B cell (primary cell): Measurements from ENCODE around the gene WDR18. TPM values are rescaled to one million over a fixed set of nuclear protein-coding genes. Genes with fewer than 3 reads are reported as not detected.

Experiments used
- ATAC-seq: fragments of 200-7000 bp; cut with Tn5 transposase; one replicate; pipeline ENCODE4 v1.10.0; 2021; ENCODE audit warnings: low read depth, mild to moderate bottlenecking, moderate number of reproducible peaks, moderate library complexity
- CTCF ChIA-PET: fragments of 350-600 bp; sonication (Branson Sonifier 250); formaldehyde crosslinking; loops from one replicate; lab custom pipeline; 2021; ENCODE audit warnings: antibody characterized with exemption, inconsistent platforms; lab: Charles Lee
- POLR2A ChIA-PET: fragments of 350-600 bp; sonication (Branson Sonifier 250); formaldehyde crosslinking; loops from one replicate; lab custom pipeline; 2021; ENCODE audit warnings: antibody characterized with exemption; lab: Charles Lee
- DNase-seq: peaks from one replicate; pipeline ENCODE4 v3.0.0; 2013
- H2AFZ ChIP-seq: 2 replicates; pipeline ENCODE4 v1.6.1; 2012; ENCODE audit warnings: mild to moderate bottlenecking, low read depth, low read length; ENCODE audit not compliant: insufficient read depth, poor library complexity, severe bottlenecking
- H3K27ac ChIP-seq, 2 donors: 1 replicate in 1 of 2; 2 replicates in 1 of 2; pipeline ENCODE4 v1.5.1; 2012 to 2013; ENCODE audit warnings: low read length in 2 of 2, mild to moderate bottlenecking in 2 of 2, moderate library complexity in 1 of 2
- H3K27me3 ChIP-seq, 4 experiments: fragments of 200-600 bp in 1 of 4; sonication (generic) in 1 of 4; replicated peaks in 1 of 4; 1 replicate in 2 of 4; 2 replicates in 2 of 4; pipeline versions ENCODE4 v1.6.1 to v1.7.0; 2013 to 2016; ENCODE audit warnings: low read length in 3 of 4, mild to moderate bottlenecking in 2 of 4, mixed read lengths in 1 of 4, moderate library complexity in 1 of 4; ENCODE audit not compliant: insufficient read depth in 4 of 4, control insufficient read depth in 3 of 4; ENCODE audit errors: control extremely low read depth in 1 of 4
- H3K36me3 ChIP-seq, 2 experiments: replicated peaks in 1 of 2; 1 replicate in 1 of 2; 2 replicates in 1 of 2; pipeline versions ENCODE4 v1.6.1 to v1.7.1; 2013; ENCODE audit warnings: low read length in 1 of 2; ENCODE audit not compliant: insufficient read depth in 2 of 2, control insufficient read depth in 1 of 2; ENCODE audit errors: control extremely low read depth in 1 of 2, extremely low read depth in 1 of 2
- H3K4me1 ChIP-seq, 2 donors: fragments of 200-600 bp in 1 of 2; sonication (generic) in 1 of 2; 1 replicate in 1 of 2; 2 replicates in 1 of 2; pipeline versions ENCODE4 v1.5.1 to v1.6.1; 2013 to 2017; ENCODE audit warnings: low read length in 2 of 2; ENCODE audit not compliant: control insufficient read depth in 2 of 2, insufficient read depth in 2 of 2
- H3K4me2 ChIP-seq: replicated peaks from 2 replicates; pipeline ENCODE3; 2012; ENCODE audit warnings: mild to moderate bottlenecking, low read depth, low read length; ENCODE audit not compliant: poor library complexity, severe bottlenecking
- H3K4me3 ChIP-seq, 5 experiments: fragments of 200-600 bp in 1 of 5; sonication (generic) in 1 of 5; 1 replicate in 3 of 5; 2 replicates in 2 of 5; pipeline versions ENCODE4 v1.5.1 to v1.7.0; 2011 to 2016; ENCODE audit warnings: low read length in 4 of 5, mild to moderate bottlenecking in 4 of 5, low read depth in 2 of 5, control low read depth in 1 of 5, moderate library complexity in 1 of 5; ENCODE audit not compliant: insufficient read depth in 1 of 5; ENCODE audit errors: control extremely low read depth in 1 of 5, extremely low read depth in 1 of 5
- H3K79me2 ChIP-seq: fragments of 200-600 bp; sonication (generic); one replicate; pipeline ENCODE4 v1.6.0; 2016; ENCODE audit warnings: low read length; ENCODE audit not compliant: control insufficient read depth, insufficient read depth
- H3K9ac ChIP-seq: fragments of 200-600 bp; sonication (generic); 2 replicates; pipeline ENCODE4 v1.6.1; 2017; ENCODE audit warnings: mild to moderate bottlenecking, low read length, moderate library complexity
- H3K9me3 ChIP-seq, 3 donors: one replicate each; pipeline versions ENCODE4 v1.6.1 to v1.7.1; 2013; ENCODE audit warnings: low read length in 2 of 3; ENCODE audit not compliant: control insufficient read depth in 2 of 3, insufficient read depth in 1 of 3; ENCODE audit errors: control extremely low read depth in 1 of 3
- H4K20me1 ChIP-seq: 2 replicates; pipeline ENCODE4 v1.6.0; 2012; ENCODE audit warnings: mild to moderate bottlenecking, low read length; ENCODE audit not compliant: insufficient read depth, control insufficient read depth, poor library complexity, severe bottlenecking
- H3K27ac Mint-ChIP-seq: one replicate; pipeline ENCODE4 v1.8.0; 2021; ENCODE audit warnings: mixed read lengths
- H3K27me3 Mint-ChIP-seq: one replicate; pipeline ENCODE4 v1.8.0; 2021; ENCODE audit warnings: mixed read lengths
- H3K4me1 Mint-ChIP-seq: one replicate; pipeline ENCODE4 v1.8.0; 2021; ENCODE audit warnings: mixed read lengths
- H3K4me3 Mint-ChIP-seq: one replicate; pipeline ENCODE4 v1.8.0; 2021; ENCODE audit warnings: mixed read lengths
- H3K9me3 Mint-ChIP-seq: one replicate; pipeline ENCODE4 v1.8.0; 2022; ENCODE audit warnings: mixed read lengths; ENCODE audit not compliant: insufficient read depth
- EZH2 ChIP-seq: IDR thresholded peaks from 2 replicates; pipeline ENCODE4 v1.6.1; 2012; ENCODE audit warnings: borderline replicate concordance, low read depth, mild to moderate bottlenecking, moderate library complexity, low read length; ENCODE audit not compliant: insufficient read depth, poor library complexity, severe bottlenecking
- WGBS: methylation state at CpG from one replicate; pipeline ENCODE4 v1.1.5; 2013; ENCODE audit warnings: missing lambda C conversion rate; ENCODE audit not compliant: insufficient coverage; 5-methylcytosine and 5-hydroxymethylcytosine counted together
- intact Hi-C: fragments of 100-400 bp; cut with micrococcal nuclease; formaldehyde crosslinking; loops from one replicate; pipeline ENCODE4 v1.10.0; 2022
- polyA plus RNA-seq: library from polyadenylated mRNA; depleted of rRNA; stranded (reverse); fragments of >200 nt; gene quantifications from 2 replicates; pipeline ENCODE4 v1.2.3, GENCODE V29; 2012
- total RNA-seq, 2 donors: library from RNA; stranded (reverse); fragments of 120-200 nt in 1 of 2; gene quantifications; 1 replicate in 1 of 2; 2 replicates in 1 of 2; pipeline versions ENCODE4 v1.2.3 to v1.2.4, GENCODE V29; 2013 to 2022
- TF ChIP-seq, protein P1 (sequence below): fragments of 200-600 bp; IDR thresholded peaks from one replicate; pipeline ENCODE4 v1.8.0; 2022; ENCODE audit warnings: antibody characterized with exemption, mild to moderate bottlenecking

WDR18 gene
- total and polyA plus RNA-seq, 2 donors (not counting 1 experiment from before 2014, with no cell fraction given), result 48.5 to 60.5 TPM

DNA sequence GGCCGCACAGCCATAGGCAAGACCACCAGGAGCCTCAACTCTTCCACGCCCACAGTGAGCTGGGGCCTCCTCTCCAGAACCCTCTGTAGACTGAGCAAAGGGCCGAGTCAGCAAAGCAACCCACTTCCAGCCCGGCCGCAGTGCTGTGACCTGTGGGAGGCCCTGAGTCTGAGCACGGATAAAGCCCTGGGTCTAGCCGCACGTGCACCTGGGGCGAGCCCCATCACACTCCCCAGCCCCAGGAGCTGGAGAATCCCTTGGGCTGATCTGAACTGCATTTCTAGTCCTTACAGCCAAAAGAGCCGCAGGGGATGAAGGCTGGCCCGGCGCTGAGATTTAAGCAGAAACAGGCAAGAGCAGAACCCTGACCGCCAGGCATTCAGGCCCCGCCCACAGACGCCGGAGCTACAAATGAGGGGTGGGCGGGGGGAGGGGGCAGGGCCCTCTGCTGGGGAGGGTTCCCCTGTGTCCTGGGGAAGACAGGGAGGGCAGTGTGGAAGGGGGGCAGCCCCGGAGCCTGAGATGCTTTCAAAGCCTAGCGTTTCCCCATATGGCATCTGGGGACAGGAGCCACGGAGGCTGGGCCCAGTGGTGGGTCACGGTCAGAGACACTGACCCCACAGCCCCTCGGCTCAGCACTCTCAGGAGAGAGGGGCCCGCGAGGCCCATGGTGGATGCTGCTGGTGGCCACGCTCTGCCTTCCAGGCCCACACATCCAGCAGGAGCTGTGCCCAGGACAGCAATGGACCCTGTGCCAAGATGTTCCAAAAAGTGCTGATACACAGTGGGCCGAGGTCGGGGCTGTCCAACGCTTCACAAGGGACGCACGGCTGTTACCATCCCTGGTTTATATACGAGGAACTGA, 31.9 kb downstream of the WDR18 start:
- intact Hi-C loops, result no loop called here
- Histone ChIP-seq H3K9ac (no peak overlapping the region), H3K27me3 (no peaks in the 10 kb centered on the region), H2AFZ (no peak overlapping the region), H3K4me2 (peak overlapping the region; percentile 57), H3K79me2 (peaks cover 89% of the 10 kb centered on the region), H3K4me1 (peaks cover 41 to 53% of the 10 kb centered on the region in 2 donors), H4K20me1 (peaks cover 96% of the 10 kb centered on the region), H3K9me3 (no peaks in the 10 kb centered on the region), H3K27ac (no peak overlapping the region), H3K4me3 (no peak overlapping the region), H3K36me3 (peaks cover 0 to 34% of the 10 kb centered on the region in 2 experiments)
- Mint-ChIP-seq H3K9me3 (no peaks in the 10 kb centered on the region), H3K27ac (peak overlapping the region; percentile 46), H3K4me3 (peak overlapping the region; percentile 79), H3K27me3 (no peaks in the 10 kb centered on the region), H3K4me1 (peaks cover 44% of the 10 kb centered on the region)
- TF ChIP-seq, protein P1, sequence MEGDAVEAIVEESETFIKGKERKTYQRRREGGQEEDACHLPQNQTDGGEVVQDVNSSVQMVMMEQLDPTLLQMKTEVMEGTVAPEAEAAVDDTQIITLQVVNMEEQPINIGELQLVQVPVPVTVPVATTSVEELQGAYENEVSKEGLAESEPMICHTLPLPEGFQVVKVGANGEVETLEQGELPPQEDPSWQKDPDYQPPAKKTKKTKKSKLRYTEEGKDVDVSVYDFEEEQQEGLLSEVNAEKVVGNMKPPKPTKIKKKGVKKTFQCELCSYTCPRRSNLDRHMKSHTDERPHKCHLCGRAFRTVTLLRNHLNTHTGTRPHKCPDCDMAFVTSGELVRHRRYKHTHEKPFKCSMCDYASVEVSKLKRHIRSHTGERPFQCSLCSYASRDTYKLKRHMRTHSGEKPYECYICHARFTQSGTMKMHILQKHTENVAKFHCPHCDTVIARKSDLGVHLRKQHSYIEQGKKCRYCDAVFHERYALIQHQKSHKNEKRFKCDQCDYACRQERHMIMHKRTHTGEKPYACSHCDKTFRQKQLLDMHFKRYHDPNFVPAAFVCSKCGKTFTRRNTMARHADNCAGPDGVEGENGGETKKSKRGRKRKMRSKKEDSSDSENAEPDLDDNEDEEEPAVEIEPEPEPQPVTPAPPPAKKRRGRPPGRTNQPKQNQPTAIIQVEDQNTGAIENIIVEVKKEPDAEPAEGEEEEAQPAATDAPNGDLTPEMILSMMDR, result no peak
- no peak for TF ChIP-seq EZH2
- DNase-seq (no peak), ATAC-seq (no peak)
- 86% methylated on average over 31 of the region's 31 CpGs for WGBS
- ChIA-PET CTCF (no interaction called here), POLR2A (interaction anchor here (0.7 to 1.6 kb wide), 3 partner anchors 7 to 253 kb away, joined by 3 read pairs; partner anchors contain the start of genes CIRBP and CNN2)

DNA sequence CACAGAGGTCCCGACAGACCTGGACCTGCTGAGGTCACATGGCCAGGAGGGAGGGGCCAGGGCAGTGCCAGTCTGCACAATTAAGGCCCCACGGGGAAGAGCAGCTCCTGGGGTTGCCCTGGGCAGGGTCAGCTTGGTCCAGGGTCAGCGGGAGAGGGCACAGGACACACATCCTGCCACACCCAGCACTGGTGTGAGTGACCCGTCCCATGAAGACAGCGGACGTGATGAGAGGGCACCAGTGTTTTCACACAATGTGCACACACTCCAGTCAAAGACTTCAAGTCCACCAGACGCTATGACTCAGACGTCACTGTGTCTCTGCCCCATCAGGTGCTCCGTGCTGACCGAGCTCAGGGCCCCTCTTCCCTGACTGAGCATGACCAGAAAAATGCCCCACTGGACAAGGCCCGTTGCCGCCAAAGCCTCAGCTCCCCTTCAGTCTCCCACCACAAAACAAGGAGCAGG, 32.5 kb downstream of the WDR18 start:
- peaks cover 0 to 34% of the 10 kb centered on the region in 2 experiments for H3K36me3 ChIP-seq
- H3K9ac ChIP-seq, result peak overlapping the region; percentile 15
- ChIA-PET POLR2A (interaction anchor here (0.6 to 1.6 kb wide), 3 partner anchors 8 to 15 kb away, joined by 3 to 7 read pairs (median 3); partner anchors contain the start of gene CNN2), CTCF (no interaction called here)
- Mint-ChIP-seq H3K27me3 (no peaks in the 10 kb centered on the region), H3K9me3 (no peaks in the 10 kb centered on the region), H3K4me1 (peaks cover 50% of the 10 kb centered on the region), H3K27ac (peak overlapping the region; percentile 85), H3K4me3 (peak overlapping the region; percentile 79)
- ATAC-seq (no peak), DNase-seq (no peak)
- peaks cover 41 to 60% of the 10 kb centered on the region in 2 donors for H3K4me1 ChIP-seq
- intact Hi-C loops, result no loop called here
- H3K27me3 ChIP-seq, result no peaks in the 10 kb centered on the region
- H2AFZ ChIP-seq, result no peak overlapping the region
- TF ChIP-seq EZH2, result no peak
- TF ChIP-seq, protein P1, result no peak
- no peaks in the 10 kb centered on the region for H3K9me3 ChIP-seq
- H3K4me2 ChIP-seq, result peak overlapping the region; percentile 57
- H4K20me1 ChIP-seq, result peaks cover 90% of the 10 kb centered on the region
- peaks cover 89% of the 10 kb centered on the region for H3K79me2 ChIP-seq
- 86% methylated on average over 12 of the region's 12 CpGs for WGBS
- H3K4me3 ChIP-seq, result no peak overlapping the region
- no peak overlapping the region for H3K27ac ChIP-seq
